OCI-LY7 (cell line): Measurements from ENCODE around the gene LRRC37A3.

ENCODE experiments used
- EZH2phosphoT487 ChIP-seq: fragments of 200-600 bp; sonication (generic); IDR thresholded peaks from 2 replicates; pipeline ENCODE4 v1.6.1; 2018; ENCODE audit warnings: low read depth, borderline replicate concordance, mild to moderate bottlenecking, mixed run types, antibody characterized with exemption, low read length, moderate library complexity, mixed read lengths
- TF ChIP-seq, protein P1 (sequence below): fragments of 200-600 bp; sonication (generic); conservative IDR thresholded peaks from 2 replicates; pipeline ENCODE4 v1.5.1; 2014; ENCODE audit warnings: mild to moderate bottlenecking, antibody characterized with exemption, low read length, moderate library complexity, mixed read lengths

DNA sequence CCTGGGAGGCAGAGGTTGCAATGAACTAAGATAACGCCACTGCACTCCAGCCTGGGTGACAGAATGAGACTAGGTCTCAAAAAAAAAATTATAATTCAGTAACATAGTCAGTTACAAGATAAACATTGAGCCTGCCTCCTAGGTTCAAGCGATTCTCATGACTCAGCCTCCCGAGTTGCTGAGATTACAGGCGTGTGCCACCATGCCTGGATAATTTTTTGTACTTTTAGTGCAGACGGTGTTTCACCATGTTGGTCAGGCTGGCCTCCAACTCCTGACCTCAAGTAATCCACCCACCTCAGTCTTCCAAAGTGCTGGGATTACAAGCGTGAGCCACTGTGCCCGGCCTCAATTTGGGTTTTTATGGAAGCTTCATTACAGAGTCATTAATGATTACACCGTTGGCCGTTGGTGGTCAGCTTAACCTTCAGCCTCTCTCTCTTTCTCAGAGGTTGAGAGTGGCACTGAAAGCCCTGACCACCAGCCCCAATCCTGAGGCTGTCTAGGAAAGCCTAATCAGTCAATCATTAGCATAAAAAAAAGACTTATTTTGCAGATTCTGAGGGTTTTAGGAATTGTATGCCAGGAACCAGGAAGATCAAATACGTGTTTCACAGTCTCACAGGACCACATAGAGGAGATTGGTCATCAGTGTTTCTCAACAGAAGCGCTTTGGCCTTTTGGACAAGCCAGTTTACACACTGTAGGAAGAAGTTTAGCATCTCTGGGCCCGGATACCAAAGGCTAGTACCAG is 1.3 kb upstream of the LRRC37A3 start:
- TF ChIP-seq, protein P1, sequence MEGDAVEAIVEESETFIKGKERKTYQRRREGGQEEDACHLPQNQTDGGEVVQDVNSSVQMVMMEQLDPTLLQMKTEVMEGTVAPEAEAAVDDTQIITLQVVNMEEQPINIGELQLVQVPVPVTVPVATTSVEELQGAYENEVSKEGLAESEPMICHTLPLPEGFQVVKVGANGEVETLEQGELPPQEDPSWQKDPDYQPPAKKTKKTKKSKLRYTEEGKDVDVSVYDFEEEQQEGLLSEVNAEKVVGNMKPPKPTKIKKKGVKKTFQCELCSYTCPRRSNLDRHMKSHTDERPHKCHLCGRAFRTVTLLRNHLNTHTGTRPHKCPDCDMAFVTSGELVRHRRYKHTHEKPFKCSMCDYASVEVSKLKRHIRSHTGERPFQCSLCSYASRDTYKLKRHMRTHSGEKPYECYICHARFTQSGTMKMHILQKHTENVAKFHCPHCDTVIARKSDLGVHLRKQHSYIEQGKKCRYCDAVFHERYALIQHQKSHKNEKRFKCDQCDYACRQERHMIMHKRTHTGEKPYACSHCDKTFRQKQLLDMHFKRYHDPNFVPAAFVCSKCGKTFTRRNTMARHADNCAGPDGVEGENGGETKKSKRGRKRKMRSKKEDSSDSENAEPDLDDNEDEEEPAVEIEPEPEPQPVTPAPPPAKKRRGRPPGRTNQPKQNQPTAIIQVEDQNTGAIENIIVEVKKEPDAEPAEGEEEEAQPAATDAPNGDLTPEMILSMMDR = no peak
- no peak for TF ChIP-seq EZH2phosphoT487
